ENCODE measurements around the gene POC1A.
"Not testable (repeated sequence)": the region's sequence is repeated elsewhere in the genome, so short reads cannot be mapped to it uniquely, and the experiment has no call there.

Gene POC1A

GRCh38 chr3:52036829-52037228, 117.4 kb downstream of the POC1A start:
- no peak for TF ChIP-seq CTBP1 (IDR thresholded peaks at IDR 0.05; ENCODE audit: borderline replicate concordance)
- no peak for TF ChIP-seq ARNT (IDR thresholded peaks at IDR 0.05)
- TF ChIP-seq LEF1 (IDR thresholded peaks at IDR 0.05; ENCODE audit: borderline replicate concordance): no peak
- POLR2A ChIA-PET: no interaction called here
- DNase-seq (ENCODE audit: extremely low spot score): no peak
- CTCF ChIA-PET: interaction anchor here (0.7 to 1.1 kb wide), 2 partner anchors 32 to 108 kb away, joined by 4 to 6 read pairs; no protein-coding TSS in a partner anchor

- TF ChIP-seq L3MBTL2 (conservative IDR thresholded peaks at IDR 0.05) (no peak), HDGF (IDR thresholded peaks at IDR 0.05; ENCODE audit: borderline replicate concordance) (no peak), BHLHE40 (IDR thresholded peaks at IDR 0.05; ENCODE audit: borderline replicate concordance) (no peak), FOXM1 (IDR thresholded peaks at IDR 0.05; ENCODE audit: borderline replicate concordance) (no peak), FOXA1 (IDR thresholded peaks at IDR 0.05) (no peak), ELF4 (IDR thresholded peaks at IDR 0.05) (no peak), ZNF384 (IDR thresholded peaks at IDR 0.05) (no peak)
- no peak for DNase-seq (ENCODE audit: extremely low spot score)
- ChIA-PET CTCF (interaction anchor here (0.7 to 1.1 kb wide), 2 partner anchors 31 to 108 kb away, joined by 4 to 6 read pairs; no protein-coding TSS in a partner anchor), POLR2A (no interaction called here)
Observed at GRCh38 chr3:52036222-52036694, 118.0 kb downstream of the POC1A start.

GRCh38 chr3:52034651-52035050, 119.6 kb downstream of the POC1A start:
- CTCF ChIA-PET: no interaction called here
- DNase-seq (ENCODE audit: extremely low spot score): no peak
- TF ChIP-seq LEF1 (IDR thresholded peaks at IDR 0.05; ENCODE audit: borderline replicate concordance): no peak
- no peak for TF ChIP-seq ARNT (IDR thresholded peaks at IDR 0.05)
- no peak for TF ChIP-seq HDGF (IDR thresholded peaks at IDR 0.05; ENCODE audit: borderline replicate concordance)
- TF ChIP-seq ELF4 (IDR thresholded peaks at IDR 0.05): no peak
- TF ChIP-seq SP1 (IDR thresholded peaks at IDR 0.05): no peak
- no peak for TF ChIP-seq BHLHE40 (IDR thresholded peaks at IDR 0.05; ENCODE audit: borderline replicate concordance)
- TF ChIP-seq ZNF384 (IDR thresholded peaks at IDR 0.05): no peak
- TF ChIP-seq L3MBTL2 (conservative IDR thresholded peaks at IDR 0.05): no peak
- TF ChIP-seq TARDBP (IDR thresholded peaks at IDR 0.05): no peak
- no peak for TF ChIP-seq FOXM1 (IDR thresholded peaks at IDR 0.05; ENCODE audit: borderline replicate concordance)
- no peak for TF ChIP-seq CTBP1 (IDR thresholded peaks at IDR 0.05; ENCODE audit: borderline replicate concordance)
- TF ChIP-seq, protein P1, sequence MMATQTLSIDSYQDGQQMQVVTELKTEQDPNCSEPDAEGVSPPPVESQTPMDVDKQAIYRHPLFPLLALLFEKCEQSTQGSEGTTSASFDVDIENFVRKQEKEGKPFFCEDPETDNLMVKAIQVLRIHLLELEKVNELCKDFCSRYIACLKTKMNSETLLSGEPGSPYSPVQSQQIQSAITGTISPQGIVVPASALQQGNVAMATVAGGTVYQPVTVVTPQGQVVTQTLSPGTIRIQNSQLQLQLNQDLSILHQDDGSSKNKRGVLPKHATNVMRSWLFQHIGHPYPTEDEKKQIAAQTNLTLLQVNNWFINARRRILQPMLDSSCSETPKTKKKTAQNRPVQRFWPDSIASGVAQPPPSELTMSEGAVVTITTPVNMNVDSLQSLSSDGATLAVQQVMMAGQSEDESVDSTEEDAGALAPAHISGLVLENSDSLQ (IDR thresholded peaks at IDR 0.05): no peak
- no peak for TF ChIP-seq FOXK2 (IDR thresholded peaks at IDR 0.05)
- TF ChIP-seq SUZ12 (IDR thresholded peaks at IDR 0.05): no peak
- no peak for TF ChIP-seq NFRKB (IDR thresholded peaks at IDR 0.05)
- TF ChIP-seq FOXA1 (IDR thresholded peaks at IDR 0.05): no peak
- POLR2A ChIA-PET: no interaction called here

GRCh38 chr3:52034212-52034611, 120.0 kb downstream of the POC1A start:
- TF ChIP-seq ARNT (IDR thresholded peaks at IDR 0.05) (no peak), FOXA1 (IDR thresholded peaks at IDR 0.05) (no peak)
- CTCF ChIA-PET: no interaction called here
- POLR2A ChIA-PET: no interaction called here
- no peak for DNase-seq (ENCODE audit: extremely low spot score)

GRCh38 chr3:52033748-52034147, 120.5 kb downstream of the POC1A start:
- CTCF ChIA-PET; DNase-seq (ENCODE audit: extremely low spot score); POLR2A ChIA-PET: not testable (repeated sequence)

DNA sequence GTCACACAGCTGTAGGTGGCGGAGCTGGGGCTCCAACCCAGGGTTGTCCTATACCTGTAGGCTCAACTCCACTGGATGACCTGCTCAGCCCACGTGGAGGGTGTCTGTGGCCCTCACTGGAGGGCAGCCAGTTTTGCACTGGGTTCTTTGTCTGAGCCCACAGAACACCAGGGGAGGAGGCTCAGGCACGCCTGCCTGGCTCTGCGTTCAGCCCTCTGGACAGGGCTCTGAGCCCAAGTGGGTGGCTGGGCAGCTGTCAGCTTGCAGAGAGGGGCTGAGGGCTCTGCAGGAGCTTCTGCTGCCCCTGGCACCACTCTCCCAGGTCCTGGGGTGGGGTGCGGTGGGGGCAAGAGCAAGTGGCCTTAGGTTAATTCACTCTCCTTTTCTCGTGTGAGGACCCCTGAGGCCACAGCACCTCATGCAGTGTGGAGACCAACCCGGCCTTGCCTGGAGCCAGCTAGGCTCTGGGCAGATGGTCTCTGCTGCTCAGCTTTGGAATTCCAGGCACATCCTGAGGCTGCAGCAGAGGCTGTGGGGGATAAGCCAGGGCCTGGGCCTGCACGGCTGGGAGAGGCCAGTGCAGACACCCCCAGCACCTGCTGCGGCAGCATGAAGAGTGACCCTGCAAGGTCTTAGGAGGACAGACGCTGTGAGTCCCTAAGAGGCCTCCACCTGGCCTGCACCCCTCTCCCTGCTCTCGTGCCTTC, 121.4 kb downstream of the POC1A start:
- ChIA-PET POLR2A (interaction anchor here (1.4 kb wide), 1 partner anchor 37 kb away, joined by 3 read pairs; the partner anchor contains the start of gene RPL29), CTCF (no interaction called here)
- TF ChIP-seq HDGF (IDR thresholded peaks at IDR 0.05; ENCODE audit: borderline replicate concordance) (no peak), ARNT (IDR thresholded peaks at IDR 0.05) (no peak), FOXA1 (IDR thresholded peaks at IDR 0.05) (no peak), FOXK2 (IDR thresholded peaks at IDR 0.05) (no peak), L3MBTL2 (conservative IDR thresholded peaks at IDR 0.05) (no peak), ZNF384 (IDR thresholded peaks at IDR 0.05) (no peak), FOXM1 (IDR thresholded peaks at IDR 0.05; ENCODE audit: borderline replicate concordance) (no peak), LEF1 (IDR thresholded peaks at IDR 0.05; ENCODE audit: borderline replicate concordance) (no peak), SUZ12 (IDR thresholded peaks at IDR 0.05) (no peak), BHLHE40 (IDR thresholded peaks at IDR 0.05; ENCODE audit: borderline replicate concordance) (no peak), CTBP1 (IDR thresholded peaks at IDR 0.05; ENCODE audit: borderline replicate concordance) (no peak), ELF4 (IDR thresholded peaks at IDR 0.05) (no peak), NFRKB (IDR thresholded peaks at IDR 0.05) (no peak), SP1 (IDR thresholded peaks at IDR 0.05) (no peak)
- TF ChIP-seq, protein P1 (IDR thresholded peaks at IDR 0.05): no peak
- no peak for DNase-seq (ENCODE audit: extremely low spot score)

GRCh38 chr3:52031896-52032295, 122.3 kb downstream of the POC1A start:
- TF ChIP-seq FOXM1 (IDR thresholded peaks at IDR 0.05; ENCODE audit: borderline replicate concordance): no peak
- DNase-seq (ENCODE audit: extremely low spot score): no peak
- ChIA-PET CTCF (interaction anchor here (1.3 kb wide), 1 partner anchor 21 kb away, joined by 3 read pairs; no protein-coding TSS in a partner anchor), POLR2A (interaction anchor here (1.3 to 1.4 kb wide), 2 partner anchors 15 to 36 kb away, joined by 3 read pairs; partner anchors contain the start of gene RPL29)

All from HEK293T (cell line).